PC-3 (cell line): Measurements from ENCODE around the gene TRAPPC2. TPM values are rescaled to one million over a fixed set of nuclear protein-coding genes. Genes with fewer than 3 reads are reported as not detected.

Experiments
- ATAC-seq: fragments of 200-7000 bp; cut with Tn5 transposase; 2 replicates; pipeline ENCODE4 v1.9.1; 2020; ENCODE audit warnings: mild to moderate bottlenecking, moderate library complexity
- BruUV-seq: library from RNA; stranded (reverse); fragments of 400-500 nt; replicated peaks from 2 replicates; lab custom pipeline; 2021; lab: Mats Ljungman, UMichigan
- CTCF ChIA-PET: fragments of 300-600 bp; sonication (Branson Sonifier 250); formaldehyde crosslinking; loops from one replicate; lab custom pipeline; 2022; ENCODE audit warnings: antibody characterized with exemption; lab: Charles Lee
- POLR2A ChIA-PET: fragments of 300-600 bp; sonication (Branson Sonifier 250); formaldehyde crosslinking; loops from one replicate; lab custom pipeline; 2022; ENCODE audit warnings: antibody characterized with exemption; ENCODE audit not compliant: unreplicated experiment; lab: Charles Lee
- DNase-seq: peaks from one replicate; pipeline ENCODE4 v3.0.0-alpha.2; 2015
- H2AFZ ChIP-seq: fragments of 300-600 bp; sonication (generic); 2 replicates; pipeline ENCODE4 v1.6.0; 2016; ENCODE audit warnings: antibody characterized with exemption, low read length
- H3F3A ChIP-seq: fragments of 300-600 bp; sonication (generic); one replicate; pipeline ENCODE4 v1.6.0; 2017; ENCODE audit warnings: antibody characterized with exemption, low read length, control low read depth, mild to moderate bottlenecking; ENCODE audit not compliant: unreplicated experiment
- H3K27ac ChIP-seq: fragments of 300-600 bp; sonication (generic); 2 replicates; pipeline ENCODE4 v1.5.1; 2016; ENCODE audit warnings: mild to moderate bottlenecking, low read length
- H3K27me3 ChIP-seq: fragments of 300-600 bp; sonication (generic); 2 replicates; pipeline ENCODE4 v1.6.1; 2016; ENCODE audit warnings: low read length, mixed read lengths
- H3K36me3 ChIP-seq: fragments of 300-600 bp; sonication (generic); 2 replicates; pipeline ENCODE4 v1.6.1; 2016; ENCODE audit warnings: low read depth, mixed run types, low read length, mixed read lengths
- H3K4me1 ChIP-seq: fragments of 300-600 bp; sonication (generic); 2 replicates; pipeline ENCODE4 v1.5.1; 2016; ENCODE audit warnings: low read length; ENCODE audit not compliant: insufficient read depth
- H3K4me2 ChIP-seq: fragments of 300-600 bp; sonication (generic); 2 replicates; pipeline ENCODE4 v1.6.0; 2016; ENCODE audit warnings: low read length
- H3K4me3 ChIP-seq: fragments of 300-600 bp; sonication (generic); 2 replicates; pipeline ENCODE4 v1.5.1; 2016; ENCODE audit warnings: mild to moderate bottlenecking, low read length, mixed read lengths
- H3K79me2 ChIP-seq: fragments of 300-600 bp; sonication (generic); 2 replicates; pipeline ENCODE4 v1.6.1; 2017; ENCODE audit warnings: low read length, mixed read lengths
- H3K9ac ChIP-seq: fragments of 300-600 bp; sonication (generic); 2 replicates; pipeline ENCODE4 v1.6.0; 2016; ENCODE audit warnings: mild to moderate bottlenecking, low read length
- H3K9me2 ChIP-seq: fragments of 300-600 bp; sonication (generic); replicated peaks from 2 replicates; pipeline ENCODE4 v1.6.1; 2016; ENCODE audit warnings: mixed run types, low read length, mixed read lengths
- H3K9me3 ChIP-seq: fragments of 300-600 bp; sonication (generic); 2 replicates; pipeline ENCODE4 v1.6.1; 2016; ENCODE audit warnings: low read length, mixed read lengths
- H4K20me1 ChIP-seq: fragments of 300-600 bp; sonication (generic); 2 replicates; pipeline ENCODE4 v1.6.1; 2016; ENCODE audit warnings: low read length, mixed read lengths
- CTCF ChIP-seq: fragments of 300-600 bp; sonication (generic); conservative IDR thresholded peaks from 2 replicates; pipeline ENCODE4 v1.5.1; 2017; ENCODE audit warnings: antibody characterized with exemption, low read depth, mild to moderate bottlenecking, low read length
- EZH2 ChIP-seq: fragments of 300-600 bp; sonication (generic); IDR thresholded peaks from one replicate; pipeline ENCODE4 v1.6.1; 2017; ENCODE audit warnings: antibody characterized with exemption, mild to moderate bottlenecking, low read length; ENCODE audit not compliant: unreplicated experiment
- EZH2phosphoT487 ChIP-seq: fragments of 300-600 bp; sonication (generic); IDR thresholded peaks from 2 replicates; pipeline ENCODE4 v1.6.1; 2018; ENCODE audit warnings: mild to moderate bottlenecking, antibody characterized with exemption, low read length, borderline replicate concordance
- intact Hi-C: fragments of 100-400 bp; cut with micrococcal nuclease; formaldehyde crosslinking; loops from 2 replicates; pipeline ENCODE4 v1.9.0; 2023
- total RNA-seq: library from RNA; depleted of rRNA; stranded (reverse); fragments of >200 nt; gene quantifications from 2 replicates; pipeline ENCODE4 v1.2.3, GENCODE V29; 2014

TRAPPC2 gene
- total RNA-seq, 1 experiment from 2014 or later: 7.9 TPM

- peaks cover 42% of the 10 kb centered on the region for H3K36me3 ChIP-seq
- no peak overlapping the region for H2AFZ ChIP-seq
- H3K9me3 ChIP-seq: no peaks in the 10 kb centered on the region
- H3K27me3 ChIP-seq: no peaks in the 10 kb centered on the region
- DNase-seq (no peak), ATAC-seq (no peak)
- TF ChIP-seq EZH2 (no peak), CTCF (no peak), EZH2phosphoT487 (no peak)
- peaks cover 8% of the 10 kb centered on the region for H3K4me1 ChIP-seq
- POLR2A ChIA-PET: interaction anchor here (0.6 kb wide), 1 partner anchor 138 kb away, joined by 5 read pairs; no protein-coding TSS in a partner anchor
- 0 out of 2 replicates have a peak overlapping the region, but pooled peaks have one; percentile 10 for H3K4me2 ChIP-seq
- H3K79me2 ChIP-seq: no peaks in the 10 kb centered on the region
- intact Hi-C loops: no loop called here
- CTCF ChIA-PET: no interaction called here
- H3K4me3 ChIP-seq: no peak overlapping the region
- no peaks in the 10 kb centered on the region for H4K20me1 ChIP-seq
- no peak overlapping the region for H3K9ac ChIP-seq
- no peaks in the 10 kb centered on the region for H3F3A ChIP-seq
- no peaks in the 10 kb centered on the region for H3K9me2 ChIP-seq
- no TSS peak for BruUV-seq
- H3K27ac ChIP-seq: peak overlapping the region; percentile 21; the same call in 1 of the 2 replicates
These were observed 27.4 kb upstream of the TRAPPC2 start for GRCh38 chrX:13761606-13762414.

- H3K4me1 ChIP-seq: peaks cover 8% of the 10 kb centered on the region
- POLR2A ChIA-PET: no interaction called here
- H3K4me3 ChIP-seq: no peak overlapping the region
- H3K27ac ChIP-seq: no peak overlapping the region
- intact Hi-C loops: no loop called here
- H3K4me2 ChIP-seq: no peak overlapping the region
- H3K79me2 ChIP-seq: no peaks in the 10 kb centered on the region
- no peak overlapping the region for H3K9ac ChIP-seq
- peaks cover 46% of the 10 kb centered on the region for H3K36me3 ChIP-seq
- no peak for ATAC-seq
- H3K27me3 ChIP-seq: no peaks in the 10 kb centered on the region
- H2AFZ ChIP-seq: no peak overlapping the region
- CTCF ChIA-PET: no interaction called here
- DNase-seq: no peak
- no peaks in the 10 kb centered on the region for H3K9me2 ChIP-seq
- no peaks in the 10 kb centered on the region for H3F3A ChIP-seq
- TSS peak; percentile 55 for BruUV-seq
- H4K20me1 ChIP-seq: no peaks in the 10 kb centered on the region
- no peaks in the 10 kb centered on the region for H3K9me3 ChIP-seq
- TF ChIP-seq EZH2phosphoT487: no peak
These were observed 26.0 kb upstream of the TRAPPC2 start for GRCh38 chrX:13760426-13760825.

- no TSS peak for BruUV-seq
- H3K9ac ChIP-seq: no peak overlapping the region
- H2AFZ ChIP-seq: no peak overlapping the region
- intact Hi-C loops: loop anchor here (10.0 kb wide), 1 partner anchor 176 kb away; no protein-coding TSS in a partner anchor
- H3K9me3 ChIP-seq: no peaks in the 10 kb centered on the region
- H3K4me1 ChIP-seq: peaks cover 8% of the 10 kb centered on the region
- TF ChIP-seq EZH2: no peak
- no peak for TF ChIP-seq EZH2phosphoT487
- TF ChIP-seq CTCF: no peak
- no peaks in the 10 kb centered on the region for H3F3A ChIP-seq
- no peak overlapping the region for H3K4me2 ChIP-seq
- H3K9me2 ChIP-seq: no peaks in the 10 kb centered on the region
- DNase-seq (no peak), ATAC-seq (no peak)
- ChIA-PET CTCF (no interaction called here), POLR2A (no interaction called here)
- H4K20me1 ChIP-seq: no peaks in the 10 kb centered on the region
- no peak overlapping the region for H3K27ac ChIP-seq
- H3K27me3 ChIP-seq: no peaks in the 10 kb centered on the region
- no peak overlapping the region for H3K4me3 ChIP-seq
- peaks cover 48% of the 10 kb centered on the region for H3K36me3 ChIP-seq
- no peaks in the 10 kb centered on the region for H3K79me2 ChIP-seq
These were observed 24.8 kb upstream of the TRAPPC2 start for GRCh38 chrX:13759152-13759718.
